ENCODE measurements around the gene DUS2.

GRCh38 chr16:68022278-68022727 lies 781 bp upstream of the DUS2 start:
- no peak for TF ChIP-seq POLR2AphosphoS5 (IDR thresholded peaks at IDR 0.05)
- TF ChIP-seq POLR2A (IDR thresholded peaks at IDR 0.05) = no peak

Data from stomach (tissue), 4 donors.